MM.1S (cell line): Measurements from ENCODE around the gene KANK4.

ENCODE experiments used
- DNase-seq: peaks from one replicate; pipeline ENCODE4 v3.0.0-alpha.2; 2015
- H2AFZ ChIP-seq: fragments of 300-600 bp; sonication (generic); 2 replicates; pipeline ENCODE4 v1.6.0; 2016; ENCODE audit warnings: antibody characterized with exemption, low read length
- H3F3A ChIP-seq: fragments of 300-600 bp; sonication (generic); 2 replicates; pipeline ENCODE4 v1.6.1; 2016; ENCODE audit warnings: mild to moderate bottlenecking, antibody characterized with exemption, low read length, moderate library complexity, mixed read lengths; ENCODE audit not compliant: insufficient read depth
- H3K27ac ChIP-seq: fragments of 300-600 bp; sonication (generic); 2 replicates; pipeline ENCODE4 v1.5.1; 2016; ENCODE audit warnings: mild to moderate bottlenecking, low read length
- H3K27me3 ChIP-seq: fragments of 300-600 bp; sonication (generic); replicated peaks from 2 replicates; pipeline ENCODE4 v1.6.0; 2016; ENCODE audit warnings: low read length; ENCODE audit not compliant: insufficient read depth
- H3K36me3 ChIP-seq: fragments of 300-600 bp; sonication (generic); replicated peaks from 2 replicates; pipeline ENCODE4 v1.6.1; 2016; ENCODE audit warnings: mild to moderate bottlenecking, low read length, mixed read lengths; ENCODE audit not compliant: insufficient read depth
- H3K4me1 ChIP-seq: fragments of 300-600 bp; sonication (generic); 2 replicates; pipeline ENCODE4 v1.6.1; 2016; ENCODE audit warnings: low read length, mixed read lengths
- H3K4me2 ChIP-seq: fragments of 300-600 bp; sonication (generic); 2 replicates; pipeline ENCODE4 v1.6.0; 2016; ENCODE audit warnings: low read depth, low read length
- H3K4me3 ChIP-seq: fragments of 300-600 bp; sonication (generic); 2 replicates; pipeline ENCODE4 v1.5.1; 2016; ENCODE audit warnings: low read length, mixed read lengths
- H3K79me2 ChIP-seq: fragments of 300-600 bp; sonication (generic); 2 replicates; pipeline ENCODE4 v1.6.1; 2016; ENCODE audit warnings: mixed run types, low read length, mixed read lengths
- H3K9ac ChIP-seq: fragments of 300-600 bp; sonication (generic); 2 replicates; pipeline ENCODE4 v1.6.1; 2016; ENCODE audit warnings: low read length, mixed read lengths
- H3K9me2 ChIP-seq: fragments of 300-600 bp; sonication (generic); replicated peaks from 2 replicates; pipeline ENCODE4 v1.6.1; 2016; ENCODE audit warnings: mild to moderate bottlenecking, low read length, mixed read lengths; ENCODE audit not compliant: insufficient read depth
- H3K9me3 ChIP-seq: fragments of 300-600 bp; sonication (generic); replicated peaks from 2 replicates; pipeline ENCODE4 v1.6.1; 2016; ENCODE audit warnings: mild to moderate bottlenecking, low read length, mixed read lengths; ENCODE audit not compliant: insufficient read depth
- H4K20me1 ChIP-seq: fragments of 300-600 bp; sonication (generic); 2 replicates; pipeline ENCODE4 v1.6.1; 2016; ENCODE audit warnings: mild to moderate bottlenecking, low read length, moderate library complexity, mixed read lengths; ENCODE audit not compliant: insufficient read depth
- CTCF ChIP-seq: fragments of 300-600 bp; sonication (generic); IDR thresholded peaks from 2 replicates; pipeline ENCODE4 v1.5.1; 2016; ENCODE audit warnings: antibody characterized with exemption, low read length, mixed read lengths
- EZH2 ChIP-seq: fragments of 300-600 bp; sonication (generic); optimal IDR thresholded peaks from 2 replicates; pipeline ENCODE3; 2017; ENCODE audit warnings: low read depth, mild to moderate bottlenecking, antibody characterized with exemption, low read length, mixed read lengths
- EZH2phosphoT487 ChIP-seq: fragments of 300-600 bp; sonication (generic); IDR thresholded peaks from 2 replicates; pipeline ENCODE4 v1.6.1; 2018; ENCODE audit warnings: antibody characterized with exemption, low read length

Gene KANK4

GRCh38 chr1:62263814-62264353 lies 55.4 kb downstream of the KANK4 start:
- Histone ChIP-seq H2AFZ (no peak overlapping the region), H3K4me2 (no peak overlapping the region), H3K36me3 (no peaks in the 10 kb centered on the region), H3K9me2 (no peaks in the 10 kb centered on the region), H4K20me1 (no peaks in the 10 kb centered on the region), H3F3A (no peaks in the 10 kb centered on the region), H3K4me3 (no peak overlapping the region), H3K4me1 (no peaks in the 10 kb centered on the region), H3K9me3 (no peaks in the 10 kb centered on the region), H3K9ac (no peak overlapping the region), H3K79me2 (no peaks in the 10 kb centered on the region), H3K27me3 (no peaks in the 10 kb centered on the region), H3K27ac (no peak overlapping the region)
- DNase-seq: no peak
- TF ChIP-seq EZH2 (no peak), EZH2phosphoT487 (no peak), CTCF (no peak)

- TF ChIP-seq EZH2: no peak
- TF ChIP-seq CTCF: no peak
- TF ChIP-seq EZH2phosphoT487: no peak
- Histone ChIP-seq H3K4me1 (no peaks in the 10 kb centered on the region), H3K9me2 (no peaks in the 10 kb centered on the region), H3K9ac (no peak overlapping the region), H2AFZ (no peak overlapping the region), H3K27ac (no peak overlapping the region), H3K27me3 (no peaks in the 10 kb centered on the region), H3K4me2 (no peak overlapping the region), H3K36me3 (no peaks in the 10 kb centered on the region), H3K4me3 (no peak overlapping the region), H3K9me3 (no peaks in the 10 kb centered on the region), H3K79me2 (no peaks in the 10 kb centered on the region), H4K20me1 (no peaks in the 10 kb centered on the region), H3F3A (no peaks in the 10 kb centered on the region)
- no peak for DNase-seq
Observed at GRCh38 chr1:62263006-62263813, 56.0 kb downstream of the KANK4 start.

- Histone ChIP-seq H3K4me3 (no peak overlapping the region), H3K27me3 (no peaks in the 10 kb centered on the region), H3F3A (no peaks in the 10 kb centered on the region), H3K27ac (no peak overlapping the region), H3K79me2 (no peaks in the 10 kb centered on the region), H4K20me1 (no peaks in the 10 kb centered on the region), H3K9ac (no peak overlapping the region), H3K9me3 (no peaks in the 10 kb centered on the region), H3K4me2 (no peak overlapping the region), H2AFZ (no peak overlapping the region), H3K4me1 (no peaks in the 10 kb centered on the region), H3K9me2 (no peaks in the 10 kb centered on the region), H3K36me3 (no peaks in the 10 kb centered on the region)
- TF ChIP-seq CTCF: no peak
- no peak for TF ChIP-seq EZH2phosphoT487
- no peak for TF ChIP-seq EZH2
- no peak for DNase-seq
Observed at GRCh38 chr1:62260688-62261087, 58.5 kb downstream of the KANK4 start.
